HG02852 (cell line): Measurements from ENCODE around the gene ATF7.
"Not testable (repeated sequence)": the region's sequence is repeated elsewhere in the genome, so short reads cannot be mapped to it uniquely, and the experiment has no call there.

ENCODE experiments used
- ATAC-seq: cut with Tn5 transposase; IDR thresholded peaks from one replicate; pipeline ENCODE4 v1.9.1; 2021; ENCODE audit warnings: mild to moderate bottlenecking, moderate library complexity; ENCODE audit not compliant: unreplicated experiment

ATF7 gene

GRCh38 chr12:53567961-53568808 lies 58.0 kb downstream of the ATF7 start:
- ATAC-seq: no peak

DNA sequence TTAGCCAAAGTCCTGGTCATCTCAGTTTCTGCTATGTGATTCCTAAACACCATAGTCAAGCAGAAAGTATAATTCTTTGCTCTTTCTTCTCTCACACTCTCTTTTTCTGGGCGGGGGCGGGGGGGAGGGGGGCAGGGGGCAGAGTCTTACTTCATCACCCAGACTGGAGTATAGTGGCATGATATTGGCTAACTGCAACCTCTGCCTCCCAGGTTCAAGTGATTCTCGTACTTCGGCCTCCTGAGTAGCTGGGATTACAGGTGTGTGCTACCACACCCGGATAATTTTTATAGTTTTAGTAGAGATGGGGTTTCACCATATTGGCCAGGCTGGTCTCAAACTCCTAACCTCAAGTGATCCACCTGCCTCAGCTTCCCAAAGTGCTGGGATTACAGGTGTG lies 60.8 kb downstream of the ATF7 start:
- ATAC-seq: not testable (repeated sequence)

DNA sequence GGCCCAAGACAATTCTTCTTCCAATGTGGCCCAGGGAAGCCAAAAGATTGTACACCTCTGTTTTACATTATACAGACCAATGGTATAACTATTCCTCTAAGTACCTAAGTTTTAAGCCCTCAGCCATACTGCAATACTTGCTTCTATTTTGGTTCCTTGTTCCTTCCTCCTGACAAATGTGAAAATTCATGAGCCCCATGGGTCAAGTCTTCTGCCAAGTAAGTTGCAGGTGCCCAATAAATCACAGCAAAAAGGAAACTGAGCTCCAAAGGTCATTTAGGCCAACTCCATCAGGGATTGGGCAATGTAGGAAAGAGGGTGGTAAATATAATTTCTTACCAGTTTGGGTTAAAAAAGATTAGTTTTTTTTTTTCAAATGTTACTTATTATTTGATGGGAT lies 61.2 kb downstream of the ATF7 start:
- no peak for ATAC-seq

DNA sequence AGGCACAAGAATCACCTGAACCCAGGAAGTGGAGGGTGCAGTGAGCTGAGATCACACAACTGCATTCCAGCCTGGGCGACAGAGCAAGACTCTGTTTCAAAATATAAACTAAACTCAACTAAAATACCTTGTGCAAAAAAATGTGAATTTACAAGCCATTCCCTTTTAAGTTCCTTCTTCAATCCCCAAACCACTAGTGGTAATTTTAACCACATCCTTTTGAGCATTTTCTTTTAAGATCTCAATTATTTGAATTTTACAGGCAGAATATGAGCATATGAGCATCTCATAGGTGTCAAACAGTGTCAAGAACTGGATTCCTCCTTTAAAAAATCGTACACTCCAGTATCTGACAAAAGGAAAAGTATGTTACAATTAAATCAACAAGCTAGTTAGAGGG lies 61.9 kb downstream of the ATF7 start:
- ATAC-seq: no peak

DNA sequence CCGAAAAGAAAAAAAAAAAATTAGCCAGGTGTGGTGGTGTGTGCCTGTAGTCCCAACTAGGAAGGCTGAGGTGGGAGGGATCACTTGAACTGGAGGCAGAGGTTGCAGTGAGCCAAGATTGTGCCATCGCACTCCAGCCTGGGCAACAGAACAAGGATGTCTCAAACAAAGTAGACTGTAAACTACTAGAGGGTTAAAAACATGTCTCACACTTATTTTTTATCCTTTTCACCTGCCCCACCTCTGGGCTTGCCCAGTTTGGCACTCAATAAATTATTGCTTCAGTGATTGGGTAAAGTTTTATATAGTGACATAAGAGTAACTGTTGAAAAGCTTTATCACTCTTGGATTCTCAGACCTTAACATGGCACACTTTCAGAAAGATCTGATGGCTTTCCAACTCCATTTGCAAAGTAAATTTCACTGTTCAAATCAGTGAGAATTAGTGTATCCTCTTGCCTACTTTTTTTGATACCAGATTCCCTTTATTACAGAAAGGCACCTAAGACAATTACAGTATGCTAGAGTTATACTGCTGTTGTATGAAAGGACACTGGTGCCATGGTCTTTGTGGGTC lies 62.6 kb downstream of the ATF7 start:
- ATAC-seq: no peak

DNA sequence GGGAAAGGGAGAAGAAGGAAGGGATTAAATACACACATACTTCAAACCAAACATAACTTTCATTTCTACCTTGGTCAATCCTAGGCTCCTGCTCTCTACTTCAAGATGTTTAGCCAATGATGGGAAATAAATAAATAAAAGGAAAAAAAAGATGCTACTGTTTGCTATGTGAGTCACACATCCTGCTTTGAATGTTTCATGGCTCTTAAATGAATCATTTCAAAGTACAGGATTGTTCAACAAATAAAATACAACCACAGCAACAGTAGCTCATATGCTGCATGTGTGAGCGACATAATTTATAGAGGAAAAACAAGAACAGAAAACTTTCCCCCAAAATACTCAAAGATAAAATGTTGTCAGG lies 64.6 kb downstream of the ATF7 start:
- no peak for ATAC-seq

DNA sequence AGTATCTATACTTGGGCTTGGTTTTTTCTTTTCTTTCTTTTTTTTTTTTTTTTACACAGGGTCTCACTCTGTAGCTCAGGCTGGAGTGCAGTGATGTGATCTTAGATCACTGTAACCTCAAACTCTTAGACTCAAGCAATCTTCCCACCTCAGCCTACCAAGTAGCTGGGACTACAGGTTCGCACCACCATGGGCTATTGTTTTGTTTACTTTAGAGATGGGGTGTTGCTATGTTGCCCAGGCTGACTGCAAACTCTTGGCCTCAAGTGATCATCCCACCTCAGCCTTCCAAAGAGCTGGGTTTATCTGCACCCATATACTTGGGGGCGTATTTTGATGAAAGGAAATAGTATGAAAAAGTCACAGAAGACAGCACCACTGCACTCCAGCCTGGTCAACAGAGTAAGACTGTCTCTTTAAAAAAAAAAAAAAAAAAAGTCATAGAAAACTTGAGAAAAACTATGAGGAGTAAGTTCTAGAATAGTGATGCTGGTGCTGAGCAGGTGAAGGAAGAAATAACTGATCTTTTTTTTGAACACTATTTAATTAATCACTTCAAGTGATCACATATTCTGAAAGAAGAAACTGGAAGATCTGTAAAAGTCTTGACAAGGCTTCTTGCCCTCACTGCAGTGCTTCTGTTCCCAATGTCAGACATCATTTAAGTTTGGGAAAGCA lies 65.1 kb downstream of the ATF7 start:
- ATAC-seq: no peak

DNA sequence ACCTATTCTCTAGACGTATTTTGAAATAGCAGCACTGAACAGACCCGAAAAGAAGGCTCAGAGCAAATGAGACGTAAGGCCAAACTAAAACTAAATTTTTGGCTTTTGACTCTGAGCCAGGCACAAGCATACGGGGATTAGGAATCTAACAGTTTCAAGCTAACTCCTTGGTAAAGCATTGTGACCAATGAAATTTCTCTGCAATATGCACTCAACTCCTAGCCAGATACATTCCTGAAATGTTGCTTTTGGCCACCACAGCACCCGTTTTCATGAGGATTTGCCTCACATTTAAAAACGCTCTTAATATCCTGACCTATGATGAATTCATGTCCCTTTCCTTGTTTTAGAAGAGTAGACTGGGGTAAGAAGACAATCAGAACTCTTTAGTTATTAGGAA lies 65.8 kb downstream of the ATF7 start:
- no peak for ATAC-seq

- ATAC-seq: no peak
Observed at GRCh38 chr12:53558631-53559030, 67.6 kb downstream of the ATF7 start.

- no peak for ATAC-seq
Observed at GRCh38 chr12:53552361-53553327, 73.5 kb downstream of the ATF7 start.

DNA sequence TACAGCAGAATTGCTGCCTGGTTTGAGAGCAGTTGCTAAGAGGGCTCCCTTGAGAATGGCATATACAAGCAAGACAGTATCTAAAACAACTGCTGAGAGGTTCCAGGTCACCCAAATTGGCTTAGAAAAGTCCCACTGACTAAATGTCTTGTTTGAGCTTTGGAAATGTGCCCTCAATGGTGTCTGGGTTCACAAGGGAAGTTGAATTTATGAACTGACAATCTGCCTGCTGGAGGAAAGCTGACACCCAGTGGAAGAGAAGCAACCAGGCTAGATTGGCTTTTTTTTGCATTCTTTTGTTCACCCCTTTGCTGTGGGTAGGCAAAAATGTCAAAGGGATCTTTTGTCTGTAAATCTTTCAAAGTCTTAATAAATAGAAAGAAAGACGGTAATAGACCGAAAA lies 74.3 kb downstream of the ATF7 start:
- ATAC-seq: no peak

DNA sequence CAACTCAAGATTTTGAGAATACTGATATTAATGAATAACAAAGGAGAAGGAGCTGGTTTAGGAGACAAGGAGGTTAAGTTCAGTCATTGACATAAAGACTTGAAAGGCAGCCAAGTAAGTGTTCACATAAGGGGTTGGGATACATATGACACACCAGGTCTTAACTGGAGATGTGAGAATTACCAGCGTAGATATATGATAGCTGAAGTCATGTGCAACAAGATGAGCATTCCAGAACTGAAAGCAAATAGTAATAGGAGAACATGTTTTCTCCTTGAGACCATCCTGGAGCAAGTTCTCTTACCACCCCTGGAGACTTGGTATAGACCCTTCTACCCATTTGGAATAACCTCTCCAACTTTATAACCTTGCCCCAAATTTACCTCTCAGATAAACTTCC lies 75.6 kb downstream of the ATF7 start:
- no peak for ATAC-seq

GRCh38 chr12:53550131-53550530 lies 76.1 kb downstream of the ATF7 start:
- not testable (repeated sequence) for ATAC-seq

DNA sequence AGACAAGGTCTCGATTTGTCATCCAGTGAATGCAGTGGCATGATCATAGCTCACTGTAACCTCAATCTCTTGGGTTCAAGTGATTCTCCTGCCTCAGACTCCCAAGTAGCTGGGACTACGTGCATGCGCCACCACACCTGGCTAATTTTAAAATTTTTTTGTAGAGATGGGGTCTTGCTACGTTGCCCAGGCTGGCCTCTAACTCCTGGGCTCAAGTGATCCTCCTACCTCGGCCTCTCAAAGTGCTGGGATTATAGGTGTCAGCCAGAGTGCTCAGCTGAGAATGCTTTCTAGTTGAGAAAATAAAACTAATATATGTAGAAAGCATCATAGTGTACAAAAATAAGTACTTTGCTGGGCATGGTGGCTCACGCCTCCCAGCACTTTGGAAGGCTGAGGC lies 77.8 kb downstream of the ATF7 start:
- not testable (repeated sequence) for ATAC-seq

DNA sequence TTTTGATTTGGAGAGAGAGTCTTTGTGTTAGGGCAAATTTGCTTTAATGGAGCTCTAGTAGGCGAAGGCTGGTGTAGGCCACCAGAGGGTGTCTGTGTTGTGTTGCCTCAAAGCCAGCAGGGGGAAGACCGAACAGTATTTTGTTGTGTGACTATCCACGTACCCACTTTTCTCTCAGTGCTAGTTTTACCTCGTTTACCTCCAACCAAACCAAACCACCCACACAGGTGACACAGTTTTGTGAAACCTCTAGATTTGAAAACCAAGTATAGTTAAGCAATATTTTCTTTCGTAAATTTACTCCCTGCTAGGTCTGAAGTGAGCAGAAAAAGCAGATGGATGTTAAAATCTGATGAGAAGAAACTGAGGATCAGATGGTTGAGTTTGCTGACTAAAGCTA lies 82.6 kb downstream of the ATF7 start:
- no peak for ATAC-seq

GRCh38 chr12:53539526-53539925 lies 86.7 kb downstream of the ATF7 start:
- no peak for ATAC-seq

DNA sequence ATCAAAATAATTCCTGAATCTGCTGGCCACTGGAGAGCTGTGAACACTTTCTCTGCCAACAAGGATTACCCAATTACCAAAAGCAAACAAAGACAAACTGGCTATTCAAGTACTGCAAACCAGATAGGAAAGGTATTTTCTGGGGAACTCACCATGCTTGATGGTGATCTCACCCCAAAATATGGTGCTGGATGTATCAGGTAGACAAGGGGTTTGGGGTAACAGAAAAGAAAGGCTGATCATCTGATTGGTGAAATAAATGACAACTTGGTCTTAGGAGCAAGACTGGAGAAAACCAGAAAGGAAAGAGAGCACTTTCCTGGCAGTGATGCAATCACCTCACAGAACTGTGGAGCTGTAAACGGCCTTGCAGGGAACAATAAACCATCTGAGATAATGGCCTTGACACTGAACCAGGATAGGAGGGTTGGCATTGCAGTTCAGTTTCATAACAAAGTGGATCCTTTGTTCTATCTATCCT lies 87.9 kb downstream of the ATF7 start:
- no peak for ATAC-seq

GRCh38 chr12:53536962-53537361 lies 89.2 kb downstream of the ATF7 start:
- ATAC-seq: no peak

GRCh38 chr12:53533471-53533870 lies 92.7 kb downstream of the ATF7 start:
- no peak for ATAC-seq

DNA sequence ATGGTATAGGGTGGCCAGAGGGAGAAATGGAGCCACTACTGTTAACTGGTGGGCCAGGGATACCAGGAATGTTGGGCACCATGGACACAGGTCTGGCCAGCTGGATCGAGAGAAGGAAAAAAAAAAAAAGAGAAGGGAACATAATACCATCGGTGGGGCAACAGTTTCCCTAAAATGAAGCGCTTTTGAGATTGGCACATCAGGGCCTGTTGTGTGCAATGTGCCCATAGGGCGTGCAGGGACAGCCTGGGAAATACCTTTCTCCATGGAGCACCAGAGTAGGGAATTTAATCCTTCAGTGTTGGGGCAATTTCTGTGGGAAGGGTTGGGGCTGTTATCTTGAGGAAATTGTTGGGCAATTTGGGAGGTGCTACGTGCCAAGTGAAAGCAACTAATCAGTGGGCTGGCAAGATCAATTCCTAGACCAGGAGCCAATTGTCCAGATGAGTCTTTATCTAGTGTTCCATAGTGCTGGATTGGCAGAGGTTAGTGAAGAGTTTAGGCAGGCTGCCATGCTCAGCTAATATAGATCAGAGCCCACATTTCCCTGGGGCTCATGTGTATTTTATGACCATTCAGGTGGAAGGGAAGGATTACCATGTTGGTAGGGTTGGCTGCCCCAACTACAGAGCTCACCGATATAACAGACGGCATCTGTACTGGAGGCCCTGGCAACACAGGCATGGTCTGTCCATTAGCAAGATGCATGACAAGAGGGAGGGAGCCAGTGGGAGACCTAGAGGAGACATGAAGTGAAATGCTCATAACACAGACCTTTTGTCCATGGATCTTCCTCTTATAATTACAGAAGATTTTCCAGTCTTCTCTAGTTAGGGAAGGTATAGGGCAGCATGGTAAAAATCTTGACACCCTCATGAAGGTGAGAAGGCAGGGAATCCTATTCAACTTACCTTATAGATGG lies 93.4 kb downstream of the ATF7 start:
- ATAC-seq: no peak
